CD14-positive monocyte (primary cell): ENCODE data around the gene DDX60. TPM values are rescaled to one million over a fixed set of nuclear protein-coding genes. Genes with fewer than 3 reads are reported as not detected.

Experiments used
- DNase-seq, 3 donors: peaks; one replicate each; pipeline ENCODE4 v3.0.0-alpha.2; 2011 to 2022
- H2AFZ ChIP-seq: 2 replicates; pipeline ENCODE4 v1.6.0; 2012; ENCODE audit warnings: mild to moderate bottlenecking, low read depth, low read length, inconsistent platforms; ENCODE audit not compliant: insufficient read depth, poor library complexity, severe bottlenecking
- H3K27ac ChIP-seq, 2 donors: 1 replicate in 1 of 2; 2 replicates in 1 of 2; pipeline ENCODE4 v1.5.1; 2012 to 2013; ENCODE audit warnings: low read length in 2 of 2, control low read depth in 1 of 2, inconsistent platforms in 1 of 2, low read depth in 1 of 2, mild to moderate bottlenecking in 1 of 2
- H3K27me3 ChIP-seq, 2 donors: one replicate each; pipeline versions ENCODE4 v1.6.0 to v1.6.1; 2011 to 2013; ENCODE audit warnings: low read length in 2 of 2; ENCODE audit not compliant: control insufficient read depth in 2 of 2, insufficient read depth in 2 of 2
- H3K36me3 ChIP-seq, 2 donors: replicated peaks in 1 of 2; 1 replicate in 1 of 2; 2 replicates in 1 of 2; pipeline versions ENCODE4 v1.5.1 to v1.6.1; 2012 to 2013; ENCODE audit warnings: low read length in 2 of 2, control low read depth in 1 of 2, inconsistent platforms in 1 of 2, mild to moderate bottlenecking in 1 of 2; ENCODE audit not compliant: insufficient read depth in 2 of 2, control insufficient read depth in 1 of 2
- H3K4me1 ChIP-seq, 2 donors: 1 replicate in 1 of 2; 2 replicates in 1 of 2; pipeline versions ENCODE4 v1.5.1 to v1.6.1; 2012 to 2013; ENCODE audit warnings: low read length in 2 of 2, control low read depth in 1 of 2, inconsistent platforms in 1 of 2, mild to moderate bottlenecking in 1 of 2, moderate library complexity in 1 of 2; ENCODE audit not compliant: insufficient read depth in 2 of 2, control insufficient read depth in 1 of 2
- H3K4me2 ChIP-seq: replicated peaks from 2 replicates; pipeline ENCODE3; 2012; ENCODE audit warnings: low read length, moderate library complexity, mild to moderate bottlenecking; ENCODE audit not compliant: poor library complexity, severe bottlenecking; ENCODE audit errors: extremely low read depth
- H3K4me3 ChIP-seq, 3 experiments: fragments of 200-600 bp in 1 of 3; sonication (generic) in 1 of 3; replicated peaks in 1 of 3; 1 replicate in 2 of 3; 2 replicates in 1 of 3; pipeline ENCODE4 v1.5.1; 2011 to 2013; ENCODE audit warnings: low read length in 3 of 3, mild to moderate bottlenecking in 3 of 3, control low read depth in 2 of 3, low read depth in 2 of 3, inconsistent platforms in 1 of 3, moderate library complexity in 1 of 3
- H3K79me2 ChIP-seq: 2 replicates; pipeline ENCODE4 v1.6.0; 2012; ENCODE audit warnings: mild to moderate bottlenecking, control low read depth, inconsistent platforms, low read length, moderate library complexity; ENCODE audit not compliant: insufficient read depth
- H3K9ac ChIP-seq: 2 replicates; pipeline ENCODE4 v1.6.0; 2017; ENCODE audit warnings: low read length, mild to moderate bottlenecking; ENCODE audit not compliant: insufficient read depth, poor library complexity, severe bottlenecking
- H3K9me3 ChIP-seq, 2 donors: replicated peaks in 1 of 2; 1 replicate in 1 of 2; 2 replicates in 1 of 2; pipeline versions ENCODE4 v1.5.1 to v1.6.1; 2012 to 2013; ENCODE audit warnings: low read length in 2 of 2, control low read depth in 1 of 2; ENCODE audit not compliant: control insufficient read depth in 1 of 2, insufficient read depth in 1 of 2
- H4K20me1 ChIP-seq: 2 replicates; pipeline ENCODE4 v1.6.0; 2012; ENCODE audit warnings: mild to moderate bottlenecking, low read length, control low read depth, moderate library complexity; ENCODE audit not compliant: insufficient read depth
- H3K27ac Mint-ChIP-seq, 7 donors: one replicate each; pipeline ENCODE4 v1.8.0; 2020; ENCODE audit warnings: mild to moderate bottlenecking in 7 of 7, mixed read lengths in 7 of 7, moderate library complexity in 6 of 7, inconsistent platforms in 2 of 7
- H3K27me3 Mint-ChIP-seq, 3 donors: one replicate each; pipeline ENCODE4 v1.8.0; 2021 to 2022; ENCODE audit warnings: low read depth in 3 of 3, mild to moderate bottlenecking in 3 of 3, mixed read lengths in 3 of 3, moderate library complexity in 3 of 3, inconsistent platforms in 1 of 3
- H3K36me3 Mint-ChIP-seq, 2 donors: one replicate each; pipeline ENCODE4 v1.8.0; 2020; ENCODE audit warnings: mixed read lengths in 2 of 2, inconsistent platforms in 1 of 2, mild to moderate bottlenecking in 1 of 2
- H3K4me1 Mint-ChIP-seq: one replicate; pipeline ENCODE4 v1.8.0; 2020; ENCODE audit warnings: mild to moderate bottlenecking, mixed read lengths
- H3K4me3 Mint-ChIP-seq, 2 donors: one replicate each; pipeline ENCODE4 v1.8.0; 2020; ENCODE audit warnings: mild to moderate bottlenecking in 2 of 2, mixed read lengths in 2 of 2, moderate library complexity in 1 of 2
- H3K9me3 Mint-ChIP-seq, 7 donors: one replicate each; pipeline ENCODE4 v1.8.0; 2020 to 2022; ENCODE audit warnings: mixed read lengths in 7 of 7, mild to moderate bottlenecking in 6 of 7, moderate library complexity in 6 of 7, inconsistent platforms in 2 of 7
- WGBS: methylation state at CpG from one replicate; pipeline ENCODE4 v1.1.5; 2013; ENCODE audit warnings: missing lambda C conversion rate; ENCODE audit not compliant: insufficient coverage; 5-methylcytosine and 5-hydroxymethylcytosine counted together
- intact Hi-C, 2 donors: fragments of 100-400 bp; cut with micrococcal nuclease; formaldehyde crosslinking; loops; one replicate each; pipeline versions ENCODE4 v1.15.0 to v1.15.1; 2023
- polyA plus RNA-seq, 3 donors: library from polyadenylated mRNA; depleted of rRNA in 1 of 3; unstranded in 2 of 3; stranded (reverse) in 1 of 3; fragments of 300-500 nt in 2 of 3; fragments of >200 nt in 1 of 3; fragmentation: Illumina TruSeq in 2 of 3; gene quantifications; 1 replicate in 2 of 3; 2 replicates in 1 of 3; pipeline ENCODE4 v1.2.3, GENCODE V29; 2012 to 2021
- TF ChIP-seq, protein P1 (sequence below): fragments of 200-600 bp; IDR thresholded peaks from one replicate; pipeline ENCODE4 v1.8.0; 2022; ENCODE audit warnings: antibody characterized with exemption, mild to moderate bottlenecking

Gene DDX60
- polyA plus RNA-seq, 3 donors: 7.0 to 12.2 (median 8.6) TPM

DNA sequence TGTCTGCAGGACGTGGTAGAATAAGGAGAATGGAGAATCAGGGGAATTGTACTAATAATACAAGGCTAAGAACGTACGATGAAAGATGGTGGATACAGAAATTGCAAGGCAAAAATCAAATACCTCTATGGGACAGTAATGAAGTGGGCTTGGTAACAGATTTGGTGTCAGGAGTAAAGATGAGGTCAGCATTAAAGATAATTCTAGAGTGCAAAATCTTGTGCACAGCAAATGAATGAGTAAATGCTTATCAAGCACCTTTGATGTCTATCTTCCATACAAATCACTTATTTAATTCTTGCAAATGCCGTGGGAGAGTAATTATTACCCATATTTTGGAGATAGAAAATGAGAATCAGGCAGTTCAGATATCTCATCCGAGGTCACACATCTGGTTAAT is 70.9 kb downstream of the DDX60 start:
- Histone ChIP-seq H3K27ac (no peak overlapping the region), H3K79me2 (no peaks in the 10 kb centered on the region), H3K4me3 (no peak overlapping the region), H2AFZ (no peak overlapping the region), H3K9me3 (peaks cover 8 to 14% of the 10 kb centered on the region in 2 donors), H4K20me1 (no peaks in the 10 kb centered on the region), H3K4me2 (no peak overlapping the region), H3K9ac (no peak overlapping the region), H3K4me1 (no peaks in the 10 kb centered on the region), H3K27me3 (no peaks in the 10 kb centered on the region), H3K36me3 (peaks cover 30 to 75% of the 10 kb centered on the region in 2 donors)
- TF ChIP-seq, protein P1, sequence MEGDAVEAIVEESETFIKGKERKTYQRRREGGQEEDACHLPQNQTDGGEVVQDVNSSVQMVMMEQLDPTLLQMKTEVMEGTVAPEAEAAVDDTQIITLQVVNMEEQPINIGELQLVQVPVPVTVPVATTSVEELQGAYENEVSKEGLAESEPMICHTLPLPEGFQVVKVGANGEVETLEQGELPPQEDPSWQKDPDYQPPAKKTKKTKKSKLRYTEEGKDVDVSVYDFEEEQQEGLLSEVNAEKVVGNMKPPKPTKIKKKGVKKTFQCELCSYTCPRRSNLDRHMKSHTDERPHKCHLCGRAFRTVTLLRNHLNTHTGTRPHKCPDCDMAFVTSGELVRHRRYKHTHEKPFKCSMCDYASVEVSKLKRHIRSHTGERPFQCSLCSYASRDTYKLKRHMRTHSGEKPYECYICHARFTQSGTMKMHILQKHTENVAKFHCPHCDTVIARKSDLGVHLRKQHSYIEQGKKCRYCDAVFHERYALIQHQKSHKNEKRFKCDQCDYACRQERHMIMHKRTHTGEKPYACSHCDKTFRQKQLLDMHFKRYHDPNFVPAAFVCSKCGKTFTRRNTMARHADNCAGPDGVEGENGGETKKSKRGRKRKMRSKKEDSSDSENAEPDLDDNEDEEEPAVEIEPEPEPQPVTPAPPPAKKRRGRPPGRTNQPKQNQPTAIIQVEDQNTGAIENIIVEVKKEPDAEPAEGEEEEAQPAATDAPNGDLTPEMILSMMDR: no peak
- Mint-ChIP-seq H3K4me3 (no peak overlapping the region), H3K4me1 (no peaks in the 10 kb centered on the region), H3K36me3 (peaks cover 58 to 63% of the 10 kb centered on the region in 2 donors), H3K9me3 (peaks cover 7 to 16% (median 11%) of the 10 kb centered on the region in 7 donors), H3K27me3 (no peaks in the 10 kb centered on the region), H3K27ac (no peak overlapping the region)
- no peak for DNase-seq
- intact Hi-C loops: no loop called here
- WGBS: no CpG with 5 or more reads among the region's 5 CpGs

DNA sequence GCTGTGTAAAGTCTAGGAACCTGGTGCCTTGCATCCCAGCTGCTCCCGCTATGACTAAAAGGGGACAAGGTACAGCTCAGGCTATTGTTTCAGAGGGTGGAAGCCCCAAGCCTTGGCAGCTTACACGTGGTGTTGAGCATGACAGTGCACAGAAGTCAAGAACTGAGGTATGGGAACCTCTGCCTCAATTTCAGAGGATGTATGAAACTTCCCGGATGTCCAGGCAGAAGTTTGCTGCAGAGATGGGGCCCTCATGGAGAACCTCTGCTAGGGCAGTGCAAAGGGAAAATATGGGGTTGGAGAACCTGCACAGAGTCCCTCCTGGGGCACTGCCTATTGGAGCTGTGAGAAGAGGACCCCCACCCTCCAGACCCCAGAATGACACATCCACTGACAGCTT is 76.6 kb downstream of the DDX60 start:
- peaks cover 12 to 50% of the 10 kb centered on the region in 2 donors for H3K36me3 ChIP-seq
- no peak overlapping the region for H3K9ac ChIP-seq
- no peaks in the 10 kb centered on the region for H4K20me1 ChIP-seq
- 78% methylated on average over 3 of the region's 3 CpGs for WGBS
- TF ChIP-seq, protein P1: no peak
- H3K27ac ChIP-seq: no peak overlapping the region
- Mint-ChIP-seq H3K4me3 (no peak overlapping the region), H3K9me3 (peaks cover 24 to 35% (median 26%) of the 10 kb centered on the region in 7 donors), H3K4me1 (no peaks in the 10 kb centered on the region), H3K36me3 (peaks cover 50 to 51% of the 10 kb centered on the region in 2 donors), H3K27me3 (peaks cover 0 to 2% (median 0%) of the 10 kb centered on the region in 3 donors), H3K27ac (no peak overlapping the region)
- H3K4me2 ChIP-seq: no peak overlapping the region
- no peak overlapping the region for H3K4me3 ChIP-seq
- intact Hi-C loops: no loop called here
- no peak for DNase-seq
- H3K79me2 ChIP-seq: no peaks in the 10 kb centered on the region
- peaks cover 20 to 31% of the 10 kb centered on the region in 2 donors for H3K9me3 ChIP-seq
- no peaks in the 10 kb centered on the region for H3K27me3 ChIP-seq
- H2AFZ ChIP-seq: no peak overlapping the region
- H3K4me1 ChIP-seq: no peaks in the 10 kb centered on the region
